Muscle of arm (tissue), 12 donors: ENCODE measurements around the gene SSTR5. TPM values are rescaled to one million over a fixed set of nuclear protein-coding genes. Genes with fewer than 3 reads are reported as not detected.

ENCODE experiments used
- DNase-seq: peaks from one replicate; pipeline ENCODE4 v3.0.0-alpha.2; 2013
- polyA plus RNA-seq, 12 donors: library from polyadenylated mRNA; unstranded; fragments of 120-200 nt; gene quantifications; one replicate each; pipeline ENCODE4 v1.2.1, GENCODE V29; 2013; ENCODE audit not compliant: insufficient read length in 12 of 12

Gene SSTR5
- polyA plus RNA-seq, 12 donors: 0.09 TPM; not detected in 11

- no peak for DNase-seq
Observed at GRCh38 chr16:1054660-1055556, 17.6 kb upstream of the SSTR5 start.

GRCh38 chr16:1055557-1055924 is 17.0 kb upstream of the SSTR5 start:
- no peak for DNase-seq

GRCh38 chr16:1056196-1056595 is 16.4 kb upstream of the SSTR5 start:
- no peak for DNase-seq

GRCh38 chr16:1057252-1057932 is 15.2 kb upstream of the SSTR5 start:
- no peak for DNase-seq

GRCh38 chr16:1058216-1058615 is 14.3 kb upstream of the SSTR5 start:
- no peak for DNase-seq

- no peak for DNase-seq
Observed at GRCh38 chr16:1059310-1059709, 13.2 kb upstream of the SSTR5 start.

- no peak for DNase-seq
Observed at GRCh38 chr16:1060416-1061340, 11.9 kb upstream of the SSTR5 start.

- no peak for DNase-seq
Observed at GRCh38 chr16:1061769-1062505, 10.6 kb upstream of the SSTR5 start.

- no peak for DNase-seq
Observed at GRCh38 chr16:1062895-1063294, 9.7 kb upstream of the SSTR5 start.

- DNase-seq: no peak
Observed at GRCh38 chr16:1063728-1064127, 8.8 kb upstream of the SSTR5 start.

GRCh38 chr16:1065469-1066128 is 6.9 kb upstream of the SSTR5 start:
- no peak for DNase-seq

- no peak for DNase-seq
Observed at GRCh38 chr16:1066584-1067172, 5.9 kb upstream of the SSTR5 start.

- DNase-seq: no peak
Observed at GRCh38 chr16:1067629-1068028, 4.9 kb upstream of the SSTR5 start.

GRCh38 chr16:1068451-1068850 is 4.1 kb upstream of the SSTR5 start:
- no peak for DNase-seq

- no peak for DNase-seq
Observed at GRCh38 chr16:1069154-1069553, 3.4 kb upstream of the SSTR5 start.

GRCh38 chr16:1070084-1070863 is 2.3 kb upstream of the SSTR5 start:
- DNase-seq: no peak

- no peak for DNase-seq
Observed at GRCh38 chr16:1070864-1071408, 1.6 kb upstream of the SSTR5 start.

- no peak for DNase-seq
Observed at GRCh38 chr16:1071561-1072225, 854 bp upstream of the SSTR5 start.

GRCh38 chr16:1073262-1073558 is 663 bp downstream of the SSTR5 start:
- DNase-seq: no peak
